NB4 (cell line): ENCODE data around the gene SLC35E1.

ENCODE experiments used
- DNase-seq: peaks from one replicate; pipeline ENCODE4 v3.0.0; 2010; ENCODE audit warnings: low read depth
- H3K4me3 ChIP-seq: one replicate; pipeline ENCODE4 v1.5.1; 2011; ENCODE audit warnings: mild to moderate bottlenecking, low read depth, low read length, moderate library complexity
- CTCF ChIP-seq: IDR thresholded peaks from one replicate; pipeline ENCODE4 v1.5.1; 2012; ENCODE audit warnings: low read depth, low read length
- MAX ChIP-seq: IDR thresholded peaks from 2 replicates; pipeline ENCODE4 v1.6.1; 2011; ENCODE audit warnings: low read depth, low read length
- MYC ChIP-seq: IDR thresholded peaks from 2 replicates; pipeline ENCODE4 v1.6.1; 2011; ENCODE audit warnings: low read depth, low read length
- POLR2A ChIP-seq: IDR thresholded peaks from 2 replicates; pipeline ENCODE4 v1.6.1; 2011; ENCODE audit warnings: mild to moderate bottlenecking; ENCODE audit not compliant: insufficient read length; ENCODE audit errors: extremely low read depth

Gene SLC35E1

GRCh38 chr19:16577531-16577985 is 5.3 kb upstream of the SLC35E1 start:
- TF ChIP-seq MAX (no peak), POLR2A (no peak), CTCF (no peak), MYC (no peak)
- no peak for DNase-seq
- no peak overlapping the region for H3K4me3 ChIP-seq

GRCh38 chr19:16576690-16577530 is 4.7 kb upstream of the SLC35E1 start:
- TF ChIP-seq POLR2A (no peak), MYC (no peak), CTCF (no peak), MAX (no peak)
- DNase-seq = no peak
- no peak overlapping the region for H3K4me3 ChIP-seq

- DNase-seq = no peak
- H3K4me3 ChIP-seq = no peak overlapping the region
- TF ChIP-seq MYC (no peak), CTCF (no peak), MAX (no peak), POLR2A (no peak)
These were observed 3.9 kb upstream of the SLC35E1 start for GRCh38 chr19:16575861-16576689.

GRCh38 chr19:16575282-16575681 is 3.1 kb upstream of the SLC35E1 start:
- DNase-seq = no peak
- H3K4me3 ChIP-seq = no peak overlapping the region
- TF ChIP-seq MAX (no peak), CTCF (no peak), POLR2A (no peak), MYC (no peak)

- no peak for TF ChIP-seq CTCF
- TF ChIP-seq MYC = no peak
- no peak for TF ChIP-seq POLR2A
- TF ChIP-seq MAX = no peak
- DNase-seq = no peak
- peak overlapping the region; percentile 82 for H3K4me3 ChIP-seq
These were observed 1.7 kb upstream of the SLC35E1 start for GRCh38 chr19:16573925-16574324.
